Stimulated activated CD4-positive, alpha-beta T cell treated with anti-CD3 and anti-CD28 coated beads, Interleukin-1b, Interleukin-23, amount 100 ng/mL, for 24 hours (primary cell): ENCODE results near the gene NXN.
"Not testable (repeated sequence)": the region's sequence is repeated elsewhere in the genome, so short reads cannot be mapped to it uniquely, and the experiment has no call there.

ENCODE experiments used
- DNase-seq, 4 experiments: peaks; one replicate each; pipeline ENCODE4 v3.0.0-alpha.2; 2020; ENCODE audit warnings: low read depth in 4 of 4, low spot score in 1 of 4

Gene NXN

DNA sequence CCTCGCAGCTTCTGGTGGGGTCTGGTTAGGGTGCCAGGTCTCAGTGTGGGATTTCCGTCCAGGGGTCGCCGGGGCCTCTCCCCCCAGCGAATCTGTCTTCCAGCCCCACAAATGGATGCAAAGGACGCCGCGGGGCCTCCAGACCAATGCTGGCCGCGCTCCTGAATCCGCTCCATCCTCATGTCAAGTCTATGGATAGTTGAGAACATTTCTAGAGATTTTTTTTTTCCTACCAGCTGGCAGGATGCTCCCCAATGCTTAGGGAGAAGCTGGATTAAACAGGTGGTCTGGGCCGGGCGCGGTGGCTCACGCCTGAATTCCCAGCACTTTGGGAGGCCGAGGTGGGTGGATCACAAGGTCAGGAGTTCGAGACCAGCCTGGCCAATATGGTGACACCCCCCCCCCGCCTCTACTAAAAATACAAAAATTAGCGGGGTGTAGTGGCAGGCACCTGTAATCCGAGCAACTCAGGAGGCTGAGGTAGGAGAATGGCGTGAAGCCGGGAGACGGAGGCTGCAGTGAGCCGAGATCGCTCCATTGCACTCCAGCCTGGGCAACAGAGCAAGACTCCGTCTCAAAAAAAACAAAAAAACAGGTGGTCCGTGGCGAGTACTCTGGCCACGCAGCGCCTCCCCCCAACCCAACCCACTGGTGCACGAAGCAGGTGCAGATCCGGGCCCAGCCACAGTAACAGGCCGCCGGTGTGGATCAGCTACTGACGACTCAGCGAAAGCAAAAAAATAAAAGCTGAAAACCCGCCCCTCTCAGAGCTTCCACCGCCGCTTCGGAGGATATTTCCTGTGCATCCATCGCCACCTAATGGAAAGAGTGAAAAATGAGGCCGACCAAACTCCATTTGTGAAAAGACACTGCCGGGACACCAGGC, 1.1 kb upstream of the NXN start:
- DNase-seq, result peak in 3 of 4 experiments; percentile 51 to 58 (median 52)

- DNase-seq, result no peak
Measured at GRCh38 chr17:979212-979538, 401 bp downstream of the NXN start.

GRCh38 chr17:978103-979093, 1.2 kb downstream of the NXN start:
- no peak for DNase-seq

DNA sequence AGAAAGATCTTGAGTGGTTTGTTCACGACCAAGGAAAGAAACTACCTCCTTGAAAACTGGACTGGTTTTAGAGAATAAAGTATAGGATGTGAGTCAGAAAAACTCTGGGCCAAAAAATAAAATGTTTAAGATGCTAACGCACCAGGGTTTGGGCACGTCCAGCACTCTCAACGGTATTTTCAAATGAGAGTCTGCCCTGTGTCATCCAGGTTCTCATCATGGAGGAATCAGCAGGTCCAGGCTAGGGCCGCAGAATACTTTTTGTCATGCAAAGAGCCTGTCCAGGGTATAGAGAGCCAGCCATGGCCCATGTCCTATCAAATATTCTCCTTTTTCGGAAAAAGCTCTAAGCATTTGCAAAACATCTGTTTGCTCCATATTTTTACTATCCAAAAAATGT, 2.4 kb downstream of the NXN start:
- DNase-seq, result no peak

GRCh38 chr17:976312-976711, 3.3 kb downstream of the NXN start:
- DNase-seq, result no peak

DNA sequence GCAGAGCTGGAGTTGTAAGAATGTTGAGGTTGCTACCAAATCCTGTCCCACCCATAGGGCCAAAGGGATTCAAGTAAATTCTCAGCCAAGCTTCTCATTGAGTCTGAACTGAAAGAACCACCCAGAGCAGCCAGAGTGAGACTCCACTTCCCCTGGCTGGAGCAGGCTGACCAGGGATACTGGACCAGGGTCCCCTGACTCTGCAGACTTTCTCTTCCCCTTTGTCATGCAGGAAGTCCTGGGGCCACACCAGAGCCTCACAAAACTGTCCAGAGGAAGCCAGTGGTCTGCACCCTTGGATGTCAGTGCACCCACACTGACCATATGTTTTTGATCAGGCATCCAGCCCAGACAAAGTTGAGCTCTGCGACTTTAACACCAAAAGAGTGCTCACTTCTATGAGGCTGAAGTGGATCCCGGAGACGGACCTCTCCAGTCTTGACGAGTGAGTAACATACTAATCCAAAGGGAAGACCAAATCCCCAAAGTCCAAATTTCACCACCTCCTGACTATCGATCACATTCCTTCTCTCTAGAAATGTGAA, 4.1 kb downstream of the NXN start:
- DNase-seq, result no peak

DNA sequence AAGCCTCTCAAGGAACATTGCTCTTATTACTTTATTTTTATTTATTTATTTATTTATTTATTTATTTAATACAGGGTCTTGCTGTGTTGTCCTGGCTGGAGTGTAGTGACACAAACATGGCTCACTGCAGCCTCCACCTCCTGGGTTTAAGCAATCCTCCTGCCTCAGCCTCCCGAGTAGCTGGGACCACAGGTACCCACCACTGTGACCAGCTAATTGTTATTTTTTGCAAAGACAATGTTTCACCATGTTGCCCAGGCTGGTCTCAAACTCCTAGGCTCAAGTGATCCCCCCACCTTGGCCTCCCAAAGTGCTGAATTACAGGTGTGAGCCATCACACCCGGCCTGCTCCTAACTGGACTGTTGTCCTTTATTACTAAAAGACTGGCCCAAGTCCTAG, 4.8 kb downstream of the NXN start:
- DNase-seq, result not testable (repeated sequence)

DNA sequence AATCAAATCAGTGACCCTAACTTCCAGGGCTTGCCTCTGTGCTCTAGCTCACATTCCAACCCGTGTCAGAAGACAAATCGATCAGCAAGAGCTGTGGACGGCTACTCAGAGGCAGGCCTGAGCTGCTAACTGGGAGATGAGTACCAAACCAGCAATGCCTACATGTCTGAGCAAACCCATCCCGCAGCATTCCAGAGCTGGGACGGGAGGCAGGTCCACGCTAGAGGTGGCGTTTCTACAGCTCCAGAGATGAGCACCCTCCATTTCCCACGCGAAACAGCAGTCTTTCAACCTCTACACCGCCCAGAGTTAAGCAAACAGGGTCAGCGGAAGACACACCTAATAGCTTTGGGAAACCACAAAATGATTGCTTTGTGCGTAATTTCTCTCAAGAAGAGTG, 6.5 kb downstream of the NXN start:
- DNase-seq, result no peak

DNA sequence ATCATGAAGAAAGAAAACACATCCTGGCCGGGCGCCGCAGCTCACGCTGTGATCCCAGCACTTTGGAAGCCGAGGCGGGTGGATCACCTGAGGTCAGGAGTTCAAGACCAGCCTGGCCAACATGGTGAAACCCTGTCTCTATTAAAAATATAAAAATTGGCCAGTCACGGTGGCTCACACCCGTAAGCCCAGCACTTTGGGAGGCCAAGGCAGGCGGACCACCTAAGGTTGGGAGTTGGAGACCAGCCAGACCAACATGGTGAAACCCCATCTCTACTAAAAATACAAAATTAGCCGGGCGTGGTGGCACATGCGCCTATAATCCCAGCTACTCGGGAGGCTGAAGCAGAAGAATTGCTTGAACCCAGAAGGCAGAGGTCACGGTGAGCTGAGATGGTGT, 7.7 kb downstream of the NXN start:
- not testable (repeated sequence) for DNase-seq

- no peak for DNase-seq
Measured at GRCh38 chr17:970364-970763, 9.2 kb downstream of the NXN start.

- no peak for DNase-seq
Measured at GRCh38 chr17:969811-970355, 9.7 kb downstream of the NXN start.

DNA sequence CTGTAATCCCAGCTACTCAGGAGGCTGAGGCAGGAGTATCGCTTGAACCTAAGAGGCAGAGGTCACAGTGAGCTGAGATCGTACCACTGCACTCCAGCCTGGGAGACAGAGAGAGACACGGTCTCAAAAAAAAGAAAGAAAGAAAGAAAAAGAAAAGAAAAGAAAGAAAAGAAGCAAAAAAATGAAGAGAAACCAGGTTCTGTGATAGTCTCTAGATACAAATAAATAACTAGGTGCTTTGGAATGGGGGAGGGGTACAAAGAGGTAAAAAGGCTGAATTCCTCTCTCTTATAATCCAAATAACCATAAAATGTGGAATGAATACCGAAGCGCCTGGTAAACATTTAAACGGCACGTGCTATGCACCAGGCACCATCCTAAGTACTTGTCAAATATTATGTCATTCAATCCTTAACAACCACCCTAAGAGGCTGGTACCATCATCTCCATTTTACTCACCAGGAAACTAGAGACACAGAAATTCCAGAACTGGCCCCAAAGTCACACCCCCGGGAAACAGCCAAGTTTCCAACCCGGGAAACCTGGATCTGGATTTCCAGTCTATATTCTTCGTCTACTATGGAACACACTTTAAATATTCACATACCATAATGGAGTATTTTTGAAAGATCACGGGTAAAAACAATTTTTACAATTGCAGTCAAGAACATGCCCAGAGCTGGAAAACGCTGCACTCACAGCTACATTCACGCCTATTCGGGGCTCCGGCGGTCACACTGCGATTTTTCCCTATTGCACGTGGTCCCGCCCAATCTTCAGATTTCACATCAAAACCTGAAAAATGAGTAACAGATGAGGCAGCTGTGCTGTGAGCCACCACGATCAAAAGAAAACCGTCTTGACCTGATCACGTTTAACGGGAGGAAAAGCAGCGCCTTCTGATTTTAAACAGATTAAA, 10.5 kb downstream of the NXN start:
- no peak for DNase-seq

- no peak for DNase-seq
Measured at GRCh38 chr17:967122-967521, 12.5 kb downstream of the NXN start.

DNA sequence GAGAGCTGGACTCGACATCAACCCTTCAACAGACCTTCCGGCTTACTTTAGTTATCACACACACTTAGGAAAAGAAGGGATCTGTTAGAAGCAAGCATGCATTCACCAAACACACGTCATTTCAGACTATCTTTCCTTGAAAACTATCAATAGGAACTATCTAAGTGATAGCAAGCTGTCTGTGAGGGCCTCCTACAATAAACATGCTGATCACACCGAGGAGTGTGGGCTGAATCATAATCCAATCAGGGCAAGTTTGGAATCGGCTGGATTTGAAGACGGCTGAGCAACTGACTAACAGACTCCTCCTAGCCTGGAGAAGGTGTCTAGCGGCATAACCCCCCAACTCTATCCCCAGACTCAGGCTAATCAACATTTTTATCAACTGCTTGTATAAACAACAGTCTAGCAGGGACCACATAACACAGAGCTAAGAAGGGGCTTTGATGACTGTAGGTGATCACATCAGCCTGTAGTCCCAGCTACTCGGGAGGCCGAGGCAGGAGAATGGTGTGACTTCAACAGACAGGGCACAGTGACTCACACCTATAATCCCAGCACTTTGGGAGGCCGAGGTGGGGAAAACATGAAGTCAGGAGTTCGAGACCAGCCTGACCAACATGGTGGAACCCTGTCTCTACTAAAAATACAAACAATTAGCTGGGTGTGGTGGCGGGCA, 14.1 kb downstream of the NXN start:
- DNase-seq, result no peak

DNA sequence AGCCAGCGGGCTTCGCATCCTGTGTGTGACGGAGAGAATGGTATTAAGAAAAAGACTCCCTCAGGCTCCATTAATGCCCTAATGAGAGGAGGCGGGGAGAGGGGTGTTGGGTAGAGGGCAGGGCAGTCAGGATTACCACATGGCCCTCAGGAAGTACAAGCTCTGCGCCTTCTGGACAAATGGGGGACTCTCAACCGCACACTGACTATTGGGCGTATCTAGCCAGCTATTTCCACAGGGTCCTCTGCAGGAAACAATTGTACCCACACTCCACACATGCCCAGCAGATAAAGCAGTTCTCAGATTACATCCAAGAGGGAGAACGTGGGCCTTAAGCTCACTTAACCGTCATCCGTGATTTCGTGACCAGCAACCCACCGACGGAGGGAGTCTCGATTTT, 14.7 kb downstream of the NXN start:
- DNase-seq, result no peak

DNA sequence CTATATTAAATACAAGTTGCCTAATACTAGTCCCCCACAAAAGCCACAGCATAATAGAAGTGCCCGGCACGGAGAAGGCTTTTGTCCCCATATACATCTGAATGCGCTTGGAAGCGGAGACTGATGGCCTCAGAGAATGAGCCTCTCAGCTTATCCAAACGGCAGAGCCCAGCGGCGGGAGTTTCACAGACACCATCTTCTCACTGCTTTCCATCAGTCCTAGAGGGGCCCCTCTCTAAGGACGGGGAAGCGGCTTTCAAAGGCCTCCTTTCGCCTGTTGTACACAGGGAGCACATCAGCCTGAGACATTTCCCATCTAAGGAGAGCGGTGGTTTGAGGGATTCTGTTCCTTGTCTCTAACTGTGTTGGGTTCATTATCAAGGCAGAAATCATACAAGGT, 16.9 kb downstream of the NXN start:
- no peak for DNase-seq

GRCh38 chr17:962166-962565, 17.4 kb downstream of the NXN start:
- DNase-seq, result no peak

GRCh38 chr17:958712-959451, 20.7 kb downstream of the NXN start:
- DNase-seq, result no peak

- no peak for DNase-seq
Measured at GRCh38 chr17:957856-958421, 21.6 kb downstream of the NXN start.
